Measurements from ENCODE around the gene GRIA4.

The GRIA4 gene

DNA sequence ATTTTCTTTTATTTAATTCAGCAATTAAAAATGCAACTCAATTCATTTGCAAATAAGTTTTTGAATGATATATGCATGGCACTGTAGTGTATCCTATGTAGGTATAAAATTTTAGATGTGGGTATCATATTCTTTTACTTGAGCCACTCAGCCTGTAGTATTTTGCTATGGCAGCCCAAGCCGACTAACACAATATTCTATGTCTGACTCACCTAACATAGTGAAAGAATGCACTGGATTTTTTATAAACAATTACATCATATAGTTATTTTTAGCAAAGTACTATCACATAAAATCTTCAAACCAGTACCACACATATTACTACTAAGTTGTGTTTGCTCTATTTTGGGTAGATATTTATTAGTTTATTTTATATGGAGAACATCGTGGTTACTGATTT lies 21.9 kb upstream of the GRIA4 start:
- DNase-seq (ENCODE audit: low read depth) = no peak
- TF ChIP-seq CTCF (IDR thresholded peaks at IDR 0.05; ENCODE audit: control insufficient read depth, insufficient read depth, low read depth, low read length, missing control alignments) = no peak
- H3K4me3 ChIP-seq (ENCODE audit: control insufficient read depth, low read depth, low read length) = no peak overlapping the region

DNA sequence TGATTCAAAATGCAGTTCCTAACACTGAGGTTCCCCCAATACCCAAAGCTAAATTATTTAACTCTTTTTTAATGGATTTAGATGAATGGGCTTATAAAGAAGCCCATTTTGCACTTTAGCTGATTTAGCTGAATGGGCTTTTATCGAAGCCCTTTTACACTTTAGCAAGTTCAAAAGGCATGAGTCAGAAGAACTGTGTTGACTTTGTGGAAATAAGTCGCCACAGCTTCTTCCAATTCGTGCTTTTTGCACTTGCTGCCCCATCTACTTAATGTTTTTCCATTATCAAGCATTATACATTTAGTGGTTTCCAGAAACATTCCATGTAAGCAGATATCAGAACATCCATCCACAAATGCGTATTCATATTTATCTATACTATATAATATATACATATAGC lies 20.5 kb upstream of the GRIA4 start:
- no peak overlapping the region for H3K4me3 ChIP-seq (ENCODE audit: control insufficient read depth, low read depth, low read length)
- TF ChIP-seq CTCF (IDR thresholded peaks at IDR 0.05; ENCODE audit: control insufficient read depth, insufficient read depth, low read depth, low read length, missing control alignments) = no peak
- DNase-seq (ENCODE audit: low read depth) = no peak

- no peak overlapping the region for H3K4me3 ChIP-seq (ENCODE audit: control insufficient read depth, low read depth, low read length)
- TF ChIP-seq CTCF (IDR thresholded peaks at IDR 0.05; ENCODE audit: control insufficient read depth, insufficient read depth, low read depth, low read length, missing control alignments) = no peak
- no peak for DNase-seq (ENCODE audit: low read depth)
These were observed 17.8 kb upstream of the GRIA4 start for GRCh38 chr11:105592035-105592434.

- DNase-seq (ENCODE audit: low read depth) = no peak
- H3K4me3 ChIP-seq (ENCODE audit: control insufficient read depth, low read depth, low read length) = no peak overlapping the region
- TF ChIP-seq CTCF (IDR thresholded peaks at IDR 0.05; ENCODE audit: control insufficient read depth, insufficient read depth, low read depth, low read length, missing control alignments) = no peak
These were observed 11.5 kb upstream of the GRIA4 start for GRCh38 chr11:105598371-105598770.

DNA sequence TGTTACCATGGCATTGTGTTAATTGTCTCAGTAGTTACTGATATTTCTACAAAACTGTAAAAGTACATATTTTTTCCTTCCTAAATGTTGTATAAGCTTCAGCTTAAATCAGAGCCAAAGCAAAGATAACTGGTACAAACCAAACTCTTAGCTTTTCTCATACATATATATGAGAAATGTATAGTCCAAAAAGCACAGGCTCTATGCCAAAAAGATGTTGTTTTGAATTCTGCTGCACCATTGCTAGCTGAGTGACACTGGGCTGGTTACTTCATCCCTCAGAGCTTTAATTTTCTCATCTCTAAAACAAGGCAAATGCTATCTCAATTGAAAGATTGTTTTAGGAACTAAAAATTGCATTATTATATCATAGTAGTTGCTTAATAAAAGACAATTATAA lies 6.7 kb upstream of the GRIA4 start:
- no peak overlapping the region for H3K4me3 ChIP-seq (ENCODE audit: control insufficient read depth, low read depth, low read length)
- no peak for TF ChIP-seq CTCF (IDR thresholded peaks at IDR 0.05; ENCODE audit: control insufficient read depth, insufficient read depth, low read depth, low read length, missing control alignments)
- DNase-seq (ENCODE audit: low read depth) = no peak

GRCh38 chr11:105609341-105609781 lies 512 bp upstream of the GRIA4 start:
- no peak for TF ChIP-seq CTCF (IDR thresholded peaks at IDR 0.05; ENCODE audit: control insufficient read depth, insufficient read depth, low read depth, low read length, missing control alignments)
- H3K4me3 ChIP-seq (ENCODE audit: control insufficient read depth, low read depth, low read length) = no peak overlapping the region
- DNase-seq (ENCODE audit: low read depth) = no peak
